ENCODE data around the gene PHLDB1. TPM values are rescaled to one million over a fixed set of nuclear protein-coding genes. Genes with fewer than 3 reads are reported as not detected.
"Not testable (repeated sequence)": the region's sequence is repeated elsewhere in the genome, so short reads cannot be mapped to it uniquely, and the experiment has no call there.

PHLDB1 gene
- total RNA-seq (1 to 10 TPM; 1.8 to 2.6 TPM), total RNA-seq (2.0 to 3.7 reads per million in 2 donors)

- H3K36me3 Mint-ChIP-seq (ENCODE audit: low read depth) = peaks cover 9% of the 10 kb centered on the region
- peaks cover 13% of the 10 kb centered on the region for H3K27me3 Mint-ChIP-seq
- H3K27ac Mint-ChIP-seq = peak within 1 kb of the TSS; percentile 94
- H3K9me3 ChIP-seq (ENCODE audit: control insufficient read depth, low read length, poor library complexity, severe bottlenecking) = no peaks in the 10 kb centered on the region
- DNase-seq = peak; percentile 30 to 46 (median 34)
- peak; percentile 17 for ATAC-seq
- peaks cover 23% of the 10 kb centered on the region for H3K4me1 Mint-ChIP-seq
- peak within 1 kb of the TSS; percentile 96 for H3K4me3 Mint-ChIP-seq
These were observed at the start of gene PHLDB1 for GRCh38 chr11:118607401-118608359. Gene PHLDB1, plus strand, starts transcription at chr11:118607615. Its CDS starts 6,222 bp downstream, at chr11:118613837.

GRCh38 chr11:118560806-118561205, 46.6 kb upstream of the PHLDB1 start:
- H3K27ac Mint-ChIP-seq = no peak overlapping the region
- H3K4me3 Mint-ChIP-seq = no peak overlapping the region
- no peak for ATAC-seq
- peaks cover 13% of the 10 kb centered on the region for H3K4me1 Mint-ChIP-seq
- H3K9me3 ChIP-seq (ENCODE audit: control insufficient read depth, low read length, poor library complexity, severe bottlenecking) = no peaks in the 10 kb centered on the region
- no peaks in the 10 kb centered on the region for H3K27me3 Mint-ChIP-seq
- H3K36me3 Mint-ChIP-seq (ENCODE audit: low read depth) = peaks cover 3% of the 10 kb centered on the region
- DNase-seq = no peak

GRCh38 chr11:118565051-118565450, 42.4 kb upstream of the PHLDB1 start:
- Mint-ChIP-seq H3K4me1 (peaks cover 16% of the 10 kb centered on the region), H3K27ac (peak overlapping the region; percentile 90), H3K27me3 (no peaks in the 10 kb centered on the region), H3K36me3 (ENCODE audit: low read depth) (peaks cover 3% of the 10 kb centered on the region), H3K4me3 (peak overlapping the region; percentile 19)
- no peak for DNase-seq
- no peaks in the 10 kb centered on the region for H3K9me3 ChIP-seq (ENCODE audit: control insufficient read depth, low read length, poor library complexity, severe bottlenecking)
- no peak for ATAC-seq

GRCh38 chr11:118569670-118570069, 37.7 kb upstream of the PHLDB1 start:
- H3K4me3 Mint-ChIP-seq = no peak overlapping the region
- peaks cover 2% of the 10 kb centered on the region for H3K36me3 Mint-ChIP-seq (ENCODE audit: low read depth)
- H3K9me3 ChIP-seq (ENCODE audit: control insufficient read depth, low read length, poor library complexity, severe bottlenecking) = no peaks in the 10 kb centered on the region
- peaks cover 23% of the 10 kb centered on the region for H3K4me1 Mint-ChIP-seq
- ATAC-seq (no peak), DNase-seq (no peak)
- no peak overlapping the region for H3K27ac Mint-ChIP-seq
- H3K27me3 Mint-ChIP-seq = no peaks in the 10 kb centered on the region

- H3K4me3 Mint-ChIP-seq = no peak overlapping the region
- H3K27ac Mint-ChIP-seq = peak overlapping the region; percentile 99
- H3K9me3 ChIP-seq (ENCODE audit: control insufficient read depth, low read length, poor library complexity, severe bottlenecking) = no peaks in the 10 kb centered on the region
- no peak for ATAC-seq
- H3K36me3 Mint-ChIP-seq (ENCODE audit: low read depth) = peaks cover 2% of the 10 kb centered on the region
- DNase-seq = no peak
- no peaks in the 10 kb centered on the region for H3K27me3 Mint-ChIP-seq
- peaks cover 26% of the 10 kb centered on the region for H3K4me1 Mint-ChIP-seq
These were observed 36.6 kb upstream of the PHLDB1 start for GRCh38 chr11:118570787-118571186.

- H3K36me3 Mint-ChIP-seq (ENCODE audit: low read depth); H3K9me3 ChIP-seq (ENCODE audit: control insufficient read depth, low read length, poor library complexity, severe bottlenecking); ATAC-seq; H3K27me3 Mint-ChIP-seq; DNase-seq: not testable (repeated sequence)
- H3K27ac Mint-ChIP-seq = peak overlapping the region; percentile 99
- H3K4me3 Mint-ChIP-seq = peak overlapping the region; percentile 99
- peaks cover 31% of the 10 kb centered on the region for H3K4me1 Mint-ChIP-seq
These were observed 35.7 kb upstream of the PHLDB1 start for GRCh38 chr11:118571701-118572060.

- peak; percentile 58 to 71 (median 66) for DNase-seq
- Mint-ChIP-seq H3K4me1 (peaks cover 34% of the 10 kb centered on the region), H3K36me3 (ENCODE audit: low read depth) (peaks cover 2% of the 10 kb centered on the region), H3K27ac (peak within 1 kb of the TSS; percentile 99), H3K4me3 (peak within 1 kb of the TSS; percentile 99), H3K27me3 (no peaks in the 10 kb centered on the region)
- H3K9me3 ChIP-seq (ENCODE audit: control insufficient read depth, low read length, poor library complexity, severe bottlenecking) = no peaks in the 10 kb centered on the region
- ATAC-seq = peak; percentile 85
These were observed 35.1 kb upstream of the PHLDB1 start, which contains the start of gene ARCN1 for GRCh38 chr11:118572061-118572980. Gene ARCN1, plus strand, starts transcription at chr11:118572409. Its CDS starts 139 bp downstream, at chr11:118572548.

- no peaks in the 10 kb centered on the region for H3K27me3 Mint-ChIP-seq
- peak overlapping the region; percentile 99 for H3K4me3 Mint-ChIP-seq
- DNase-seq = no peak
- H3K9me3 ChIP-seq (ENCODE audit: control insufficient read depth, low read length, poor library complexity, severe bottlenecking) = no peaks in the 10 kb centered on the region
- peaks cover 38% of the 10 kb centered on the region for H3K4me1 Mint-ChIP-seq
- peaks cover 2% of the 10 kb centered on the region for H3K36me3 Mint-ChIP-seq (ENCODE audit: low read depth)
- peak overlapping the region; percentile 99 for H3K27ac Mint-ChIP-seq
- ATAC-seq = peak; percentile 65
These were observed 34.3 kb upstream of the PHLDB1 start for GRCh38 chr11:118572981-118573550.

- DNase-seq (no peak), ATAC-seq (no peak)
- H3K4me3 Mint-ChIP-seq = peak overlapping the region; percentile 70
- no peaks in the 10 kb centered on the region for H3K9me3 ChIP-seq (ENCODE audit: control insufficient read depth, low read length, poor library complexity, severe bottlenecking)
- H3K27me3 Mint-ChIP-seq = no peaks in the 10 kb centered on the region
- H3K4me1 Mint-ChIP-seq = peaks cover 42% of the 10 kb centered on the region
- H3K27ac Mint-ChIP-seq = no peak overlapping the region
- H3K36me3 Mint-ChIP-seq (ENCODE audit: low read depth) = peaks cover 2% of the 10 kb centered on the region
These were observed 32.8 kb upstream of the PHLDB1 start for GRCh38 chr11:118574636-118575035.

- H3K27me3 Mint-ChIP-seq; H3K4me3 Mint-ChIP-seq; H3K9me3 ChIP-seq (ENCODE audit: control insufficient read depth, low read length, poor library complexity, severe bottlenecking); H3K36me3 Mint-ChIP-seq (ENCODE audit: low read depth); ATAC-seq; H3K27ac Mint-ChIP-seq; DNase-seq: not testable (repeated sequence)
- peaks cover 36% of the 10 kb centered on the region for H3K4me1 Mint-ChIP-seq
These were observed 29.4 kb upstream of the PHLDB1 start for GRCh38 chr11:118577995-118578394.

- ATAC-seq (no peak), DNase-seq (no peak)
- Mint-ChIP-seq H3K36me3 (ENCODE audit: low read depth) (peaks cover 2% of the 10 kb centered on the region), H3K27ac (no peak overlapping the region), H3K27me3 (no peaks in the 10 kb centered on the region), H3K4me3 (no peak overlapping the region), H3K4me1 (peaks cover 18% of the 10 kb centered on the region)
- H3K9me3 ChIP-seq (ENCODE audit: control insufficient read depth, low read length, poor library complexity, severe bottlenecking) = no peaks in the 10 kb centered on the region
These were observed 26.4 kb upstream of the PHLDB1 start for GRCh38 chr11:118581057-118581456.

GRCh38 chr11:118587952-118588351, 19.5 kb upstream of the PHLDB1 start:
- H3K36me3 Mint-ChIP-seq (ENCODE audit: low read depth) = no peaks in the 10 kb centered on the region
- H3K27ac Mint-ChIP-seq = peak overlapping the region; percentile 57
- DNase-seq (no peak), ATAC-seq (no peak)
- H3K27me3 Mint-ChIP-seq = no peaks in the 10 kb centered on the region
- no peaks in the 10 kb centered on the region for H3K9me3 ChIP-seq (ENCODE audit: control insufficient read depth, low read length, poor library complexity, severe bottlenecking)
- H3K4me3 Mint-ChIP-seq = no peak overlapping the region
- H3K4me1 Mint-ChIP-seq = no peaks in the 10 kb centered on the region
